OCI-LY1 (cell line): ENCODE data around the gene PDGFD.

Experiments
- CTCF ChIP-seq: fragments of 200-600 bp; sonication (generic), shearing (Covaris generic); IDR thresholded peaks from 2 replicates; pipeline ENCODE4 v1.5.1; 2017; ENCODE audit warnings: mild to moderate bottlenecking, antibody characterized with exemption, low read length, moderate library complexity, mixed read lengths
- EZH2 ChIP-seq: fragments of 200-600 bp; sonication (generic), shearing (Covaris generic); IDR thresholded peaks from 2 replicates; pipeline ENCODE4 v1.8.0; 2017; ENCODE audit warnings: borderline replicate concordance, mixed run types, mild to moderate bottlenecking, antibody characterized with exemption, low read length, moderate library complexity, mixed read lengths

DNA sequence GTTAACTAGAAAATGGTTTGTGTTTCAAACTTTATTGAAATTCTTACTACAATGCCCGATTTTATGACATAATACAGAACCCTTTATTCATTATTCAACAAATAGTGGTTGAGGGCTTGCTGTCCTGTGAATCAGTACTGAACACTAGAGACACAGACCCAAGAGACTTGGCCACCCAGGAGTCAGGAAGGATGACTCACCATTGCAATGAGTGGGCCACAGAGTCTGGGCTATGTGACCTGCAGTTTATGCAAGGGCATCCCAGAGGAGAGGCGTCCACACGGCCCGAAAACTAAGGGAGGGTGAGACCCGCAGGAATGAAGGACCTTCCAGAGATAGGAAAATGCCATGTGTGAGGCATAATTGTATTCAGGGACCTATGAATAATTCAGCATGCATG lies 271.3 kb downstream of the PDGFD start:
- no peak for TF ChIP-seq CTCF
- TF ChIP-seq EZH2 = no peak
